Measurements from ENCODE around the gene NOA1.
"Not testable (repeated sequence)": the region's sequence is repeated elsewhere in the genome, so short reads cannot be mapped to it uniquely, and the experiment has no call there.

The NOA1 gene

DNA sequence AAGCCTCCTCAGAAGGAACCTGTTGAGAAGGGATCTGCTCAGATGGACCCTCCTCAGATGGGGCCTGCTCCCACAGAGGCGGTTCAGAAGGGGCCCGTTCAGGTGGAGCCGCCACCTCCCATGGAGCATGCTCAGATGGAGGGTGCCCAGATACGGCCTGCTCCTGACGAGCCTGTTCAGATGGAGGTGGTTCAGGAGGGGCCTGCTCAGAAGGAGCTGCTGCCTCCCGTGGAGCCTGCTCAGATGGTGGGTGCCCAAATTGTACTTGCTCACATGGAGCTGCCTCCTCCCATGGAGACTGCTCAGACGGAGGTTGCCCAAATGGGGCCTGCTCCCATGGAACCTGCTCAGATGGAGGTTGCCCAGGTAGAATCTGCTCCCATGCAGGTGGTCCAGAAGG, 46.8 kb downstream of the NOA1 start:
- Histone ChIP-seq H3F3A (ENCODE audit: control insufficient read depth, insufficient read depth) (no peaks in the 10 kb centered on the region), H3K4me3 (ENCODE audit: low read length) (no peak overlapping the region), H3K9me3 (ENCODE audit: control insufficient read depth, insufficient read depth, low read length) (no peaks in the 10 kb centered on the region), H3K27me3 (ENCODE audit: control insufficient read depth, low read length) (no peaks in the 10 kb centered on the region), H3K9me2 (replicated peaks; ENCODE audit: control insufficient read depth, low read length) (no peaks in the 10 kb centered on the region), H3K4me1 (ENCODE audit: control insufficient read depth, low read length) (no peaks in the 10 kb centered on the region), H3K79me2 (ENCODE audit: control insufficient read depth, low read length) (peaks cover 6% of the 10 kb centered on the region; the same call in 1 of the 2 replicates), H3K4me2 (ENCODE audit: low read length) (no peak overlapping the region), H3K36me3 (ENCODE audit: control insufficient read depth, low read length) (peaks cover 49% of the 10 kb centered on the region), H3K27ac (ENCODE audit: low read depth, low read length) (no peak overlapping the region), H4K20me1 (ENCODE audit: control insufficient read depth, insufficient read depth, low read depth, low read length) (no peaks in the 10 kb centered on the region)
- no peak for TF ChIP-seq EZH2phosphoT487 (IDR thresholded peaks at IDR 0.05; ENCODE audit: borderline replicate concordance, low read length)
- TF ChIP-seq, protein P1, sequence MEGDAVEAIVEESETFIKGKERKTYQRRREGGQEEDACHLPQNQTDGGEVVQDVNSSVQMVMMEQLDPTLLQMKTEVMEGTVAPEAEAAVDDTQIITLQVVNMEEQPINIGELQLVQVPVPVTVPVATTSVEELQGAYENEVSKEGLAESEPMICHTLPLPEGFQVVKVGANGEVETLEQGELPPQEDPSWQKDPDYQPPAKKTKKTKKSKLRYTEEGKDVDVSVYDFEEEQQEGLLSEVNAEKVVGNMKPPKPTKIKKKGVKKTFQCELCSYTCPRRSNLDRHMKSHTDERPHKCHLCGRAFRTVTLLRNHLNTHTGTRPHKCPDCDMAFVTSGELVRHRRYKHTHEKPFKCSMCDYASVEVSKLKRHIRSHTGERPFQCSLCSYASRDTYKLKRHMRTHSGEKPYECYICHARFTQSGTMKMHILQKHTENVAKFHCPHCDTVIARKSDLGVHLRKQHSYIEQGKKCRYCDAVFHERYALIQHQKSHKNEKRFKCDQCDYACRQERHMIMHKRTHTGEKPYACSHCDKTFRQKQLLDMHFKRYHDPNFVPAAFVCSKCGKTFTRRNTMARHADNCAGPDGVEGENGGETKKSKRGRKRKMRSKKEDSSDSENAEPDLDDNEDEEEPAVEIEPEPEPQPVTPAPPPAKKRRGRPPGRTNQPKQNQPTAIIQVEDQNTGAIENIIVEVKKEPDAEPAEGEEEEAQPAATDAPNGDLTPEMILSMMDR (IDR thresholded peaks at IDR 0.05; ENCODE audit: low read depth, low read length, poor library complexity, severe bottlenecking): no peak

DNA sequence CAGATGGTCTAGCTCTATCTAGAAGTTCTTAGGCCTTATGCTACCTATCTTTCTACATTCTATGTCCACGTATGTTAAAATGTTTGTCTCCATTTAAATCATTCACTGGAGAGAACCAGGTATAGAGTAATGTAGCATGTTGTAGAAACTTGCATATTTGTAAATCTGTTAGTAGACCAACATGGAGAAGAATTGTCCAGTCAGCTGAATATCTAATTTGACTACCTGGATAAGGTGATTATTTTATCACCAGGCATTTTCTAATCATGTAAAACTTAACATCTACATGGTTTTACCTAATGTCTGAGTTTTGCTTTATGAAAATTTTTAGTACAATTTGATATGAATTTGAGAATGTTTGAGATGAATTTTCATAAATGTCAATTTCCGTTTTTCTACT, 50.2 kb downstream of the NOA1 start:
- Histone ChIP-seq H3K9me3 (ENCODE audit: control insufficient read depth, insufficient read depth, low read length) (no peaks in the 10 kb centered on the region), H3K4me2 (ENCODE audit: low read length) (no peak overlapping the region), H3K4me3 (ENCODE audit: low read length) (no peak overlapping the region), H3K27ac (ENCODE audit: low read depth, low read length) (no peak overlapping the region), H3K9me2 (replicated peaks; ENCODE audit: control insufficient read depth, low read length) (no peaks in the 10 kb centered on the region), H3K27me3 (ENCODE audit: control insufficient read depth, low read length) (no peaks in the 10 kb centered on the region), H3F3A (ENCODE audit: control insufficient read depth, insufficient read depth) (no peaks in the 10 kb centered on the region), H3K79me2 (ENCODE audit: control insufficient read depth, low read length) (peaks cover 19% of the 10 kb centered on the region), H3K4me1 (ENCODE audit: control insufficient read depth, low read length) (no peaks in the 10 kb centered on the region), H3K36me3 (ENCODE audit: control insufficient read depth, low read length) (peaks cover 50% of the 10 kb centered on the region), H4K20me1 (ENCODE audit: control insufficient read depth, insufficient read depth, low read depth, low read length) (no peaks in the 10 kb centered on the region)
- no peak for TF ChIP-seq EZH2phosphoT487 (IDR thresholded peaks at IDR 0.05; ENCODE audit: borderline replicate concordance, low read length)
- TF ChIP-seq, protein P1 (IDR thresholded peaks at IDR 0.05; ENCODE audit: low read depth, low read length, poor library complexity, severe bottlenecking): no peak

DNA sequence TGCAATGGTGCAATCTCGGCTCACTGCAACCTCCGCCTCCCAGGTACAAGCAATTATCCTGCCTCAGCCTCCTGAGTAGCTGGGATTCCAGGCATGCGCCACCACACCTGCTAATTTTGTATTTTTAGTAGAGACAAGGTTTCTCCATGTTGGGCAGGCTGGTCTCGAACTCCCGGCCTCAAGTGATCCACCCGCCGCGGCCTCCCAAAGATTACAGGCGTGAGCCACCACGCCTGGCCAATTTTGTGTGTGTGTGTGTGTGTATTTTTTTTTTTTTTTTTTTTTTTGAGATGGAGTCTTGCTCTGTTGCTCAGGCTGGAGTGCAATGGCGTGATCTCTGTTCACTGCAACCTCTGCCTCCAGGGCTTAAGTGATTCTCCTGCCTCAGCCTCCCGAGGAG, 62.4 kb downstream of the NOA1 start:
- H3K4me3 ChIP-seq (ENCODE audit: low read length); H3K9me2 ChIP-seq (replicated peaks; ENCODE audit: control insufficient read depth, low read length); H3F3A ChIP-seq (ENCODE audit: control insufficient read depth, insufficient read depth); H3K27me3 ChIP-seq (ENCODE audit: control insufficient read depth, low read length); H3K4me2 ChIP-seq (ENCODE audit: low read length); H3K27ac ChIP-seq (ENCODE audit: low read depth, low read length); H3K9me3 ChIP-seq (ENCODE audit: control insufficient read depth, insufficient read depth, low read length): not testable (repeated sequence)
- peaks cover 98% of the 10 kb centered on the region for H3K79me2 ChIP-seq (ENCODE audit: control insufficient read depth, low read length)
- peaks cover 13% of the 10 kb centered on the region for H4K20me1 ChIP-seq (ENCODE audit: control insufficient read depth, insufficient read depth, low read depth, low read length)
- H3K36me3 ChIP-seq (ENCODE audit: control insufficient read depth, low read length): peaks cover 54% of the 10 kb centered on the region
- H3K4me1 ChIP-seq (ENCODE audit: control insufficient read depth, low read length): peaks cover 43% of the 10 kb centered on the region

DNA sequence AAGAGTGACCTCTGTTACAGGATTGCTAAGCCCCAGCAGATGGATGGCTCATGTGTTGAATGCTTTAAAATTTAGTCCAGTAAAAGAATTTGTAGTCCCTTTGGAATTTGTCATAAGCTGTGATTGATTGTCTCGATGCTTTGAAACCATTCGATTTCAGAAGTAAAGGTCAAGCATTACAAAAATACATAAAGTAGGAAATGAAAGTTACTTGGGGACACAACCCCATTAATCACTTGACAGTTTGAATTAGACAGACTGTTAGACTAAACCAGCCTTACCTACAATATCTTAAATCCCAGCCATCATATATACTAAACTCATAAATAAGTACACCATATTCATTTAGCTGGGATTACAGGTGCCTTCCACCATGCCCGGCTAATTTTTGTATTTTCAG, 63.1 kb downstream of the NOA1 start:
- Histone ChIP-seq H3K9me2 (replicated peaks; ENCODE audit: control insufficient read depth, low read length) (no peaks in the 10 kb centered on the region), H3K9me3 (ENCODE audit: control insufficient read depth, insufficient read depth, low read length) (no peaks in the 10 kb centered on the region), H3K4me1 (ENCODE audit: control insufficient read depth, low read length) (peaks cover 46% of the 10 kb centered on the region), H3K4me2 (ENCODE audit: low read length) (no peak overlapping the region), H3K79me2 (ENCODE audit: control insufficient read depth, low read length) (peaks cover 100% of the 10 kb centered on the region), H4K20me1 (ENCODE audit: control insufficient read depth, insufficient read depth, low read depth, low read length) (peaks cover 13% of the 10 kb centered on the region), H3K27me3 (ENCODE audit: control insufficient read depth, low read length) (no peaks in the 10 kb centered on the region), H3F3A (ENCODE audit: control insufficient read depth, insufficient read depth) (no peaks in the 10 kb centered on the region), H3K36me3 (ENCODE audit: control insufficient read depth, low read length) (peaks cover 56% of the 10 kb centered on the region), H3K27ac (ENCODE audit: low read depth, low read length) (no peak overlapping the region), H3K4me3 (ENCODE audit: low read length) (no peak overlapping the region)
- TF ChIP-seq EZH2phosphoT487 (IDR thresholded peaks at IDR 0.05; ENCODE audit: borderline replicate concordance, low read length): no peak
- TF ChIP-seq, protein P1 (IDR thresholded peaks at IDR 0.05; ENCODE audit: low read depth, low read length, poor library complexity, severe bottlenecking): no peak

Measured in DOHH2 (cell line).